ENCODE data around the gene DCHS2. TPM values are rescaled to one million over a fixed set of nuclear protein-coding genes. Genes with fewer than 3 reads are reported as not detected.

DCHS2 gene
- total RNA-seq, 1 experiment from 2014 or later: 0.55 TPM

- no peak overlapping the region for H3K4me3 ChIP-seq (ENCODE audit: insufficient read depth, low read depth, low read length)
- peaks cover 8% of the 10 kb centered on the region for H3K27me3 ChIP-seq (ENCODE audit: control insufficient read depth, insufficient read depth, low read length)
- no peaks in the 10 kb centered on the region for H3K36me3 ChIP-seq (replicated peaks; ENCODE audit: control insufficient read depth, insufficient read depth, low read length)
- no peak for DNase-seq
These were observed 76.8 kb downstream of the DCHS2 start for GRCh38 chr4:154414796-154415195.

GRCh38 chr4:154414371-154414770 is 77.2 kb downstream of the DCHS2 start:
- no peak for DNase-seq
- Histone ChIP-seq H3K36me3 (replicated peaks; ENCODE audit: control insufficient read depth, insufficient read depth, low read length) (no peaks in the 10 kb centered on the region), H3K4me3 (ENCODE audit: insufficient read depth, low read depth, low read length) (no peak overlapping the region), H3K27me3 (ENCODE audit: control insufficient read depth, insufficient read depth, low read length) (peaks cover 8% of the 10 kb centered on the region)

DNA sequence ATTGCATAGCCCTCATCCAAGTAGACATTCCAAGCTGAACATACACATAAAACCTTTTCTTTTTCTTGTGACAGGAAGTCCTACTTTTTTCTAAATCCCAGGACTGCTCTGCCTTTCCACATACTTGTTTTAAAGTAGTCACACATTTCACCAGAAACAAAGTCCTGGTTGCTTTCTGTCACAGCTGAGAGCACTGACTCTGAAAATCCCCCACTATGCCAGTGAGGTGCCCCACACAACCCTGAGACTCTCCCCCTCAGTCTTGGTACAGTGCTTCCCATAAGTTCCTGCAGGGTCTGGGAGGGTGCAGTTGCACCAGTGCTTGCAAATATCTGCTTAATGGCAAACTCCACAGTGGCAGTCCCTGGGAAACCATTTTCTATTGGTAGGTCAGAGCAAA is 84.2 kb downstream of the DCHS2 start:
- no peaks in the 10 kb centered on the region for H3K27me3 ChIP-seq (ENCODE audit: control insufficient read depth, insufficient read depth, low read length)
- no peak overlapping the region for H3K4me3 ChIP-seq (ENCODE audit: insufficient read depth, low read depth, low read length)
- DNase-seq: no peak
- H3K36me3 ChIP-seq (replicated peaks; ENCODE audit: control insufficient read depth, insufficient read depth, low read length): no peaks in the 10 kb centered on the region

GRCh38 chr4:154406018-154406795 is 85.4 kb downstream of the DCHS2 start:
- no peaks in the 10 kb centered on the region for H3K27me3 ChIP-seq (ENCODE audit: control insufficient read depth, insufficient read depth, low read length)
- no peaks in the 10 kb centered on the region for H3K36me3 ChIP-seq (replicated peaks; ENCODE audit: control insufficient read depth, insufficient read depth, low read length)
- DNase-seq: no peak
- H3K4me3 ChIP-seq (ENCODE audit: insufficient read depth, low read depth, low read length): no peak overlapping the region

DNA sequence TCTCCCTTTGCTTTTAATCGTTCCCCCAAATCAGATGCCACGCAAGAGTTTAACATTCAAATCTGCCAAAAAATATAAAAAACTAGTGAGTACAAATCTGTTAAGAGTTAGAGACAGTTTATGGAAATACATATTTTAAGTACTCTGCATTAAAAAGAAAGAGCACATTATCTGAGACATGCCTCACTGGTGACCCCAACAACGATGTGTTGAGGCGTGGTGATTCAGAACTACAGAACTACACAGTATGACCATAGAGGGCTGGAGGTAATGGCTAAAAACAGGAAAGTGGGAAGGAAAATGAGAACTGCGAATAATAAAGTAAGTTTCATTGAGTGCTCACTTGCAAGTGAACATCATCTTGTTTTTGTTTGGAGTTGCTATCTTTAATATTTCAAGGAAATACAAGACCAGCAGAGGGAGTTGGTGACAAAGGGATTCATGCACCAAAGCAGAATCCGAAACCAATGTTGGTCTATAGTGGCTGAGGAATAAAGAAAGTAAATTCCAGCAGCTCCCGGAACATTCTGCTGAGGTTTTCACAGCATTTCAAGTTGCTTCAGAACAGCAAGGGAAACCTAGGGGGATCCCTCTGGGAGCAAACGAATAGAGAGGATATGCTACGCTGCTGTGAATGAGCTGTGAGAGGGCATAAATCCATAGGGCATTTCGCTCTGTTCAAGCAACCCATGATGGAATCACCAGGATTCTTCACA is 92.2 kb downstream of the DCHS2 start:
- H3K4me3 ChIP-seq (ENCODE audit: insufficient read depth, low read depth, low read length): no peak overlapping the region
- H3K27me3 ChIP-seq (ENCODE audit: control insufficient read depth, insufficient read depth, low read length): no peaks in the 10 kb centered on the region
- DNase-seq: peak; percentile 16
- no peaks in the 10 kb centered on the region for H3K36me3 ChIP-seq (replicated peaks; ENCODE audit: control insufficient read depth, insufficient read depth, low read length)

- H3K4me3 ChIP-seq (ENCODE audit: insufficient read depth, low read depth, low read length): no peak overlapping the region
- DNase-seq: no peak
- H3K27me3 ChIP-seq (ENCODE audit: control insufficient read depth, insufficient read depth, low read length): no peaks in the 10 kb centered on the region
- no peaks in the 10 kb centered on the region for H3K36me3 ChIP-seq (replicated peaks; ENCODE audit: control insufficient read depth, insufficient read depth, low read length)
These were observed 101.3 kb downstream of the DCHS2 start for GRCh38 chr4:154390324-154390723.

GRCh38 chr4:154389148-154389547 is 102.5 kb downstream of the DCHS2 start:
- Histone ChIP-seq H3K4me3 (ENCODE audit: insufficient read depth, low read depth, low read length) (no peak overlapping the region), H3K36me3 (replicated peaks; ENCODE audit: control insufficient read depth, insufficient read depth, low read length) (no peaks in the 10 kb centered on the region), H3K27me3 (ENCODE audit: control insufficient read depth, insufficient read depth, low read length) (no peaks in the 10 kb centered on the region)
- no peak for DNase-seq

DNA sequence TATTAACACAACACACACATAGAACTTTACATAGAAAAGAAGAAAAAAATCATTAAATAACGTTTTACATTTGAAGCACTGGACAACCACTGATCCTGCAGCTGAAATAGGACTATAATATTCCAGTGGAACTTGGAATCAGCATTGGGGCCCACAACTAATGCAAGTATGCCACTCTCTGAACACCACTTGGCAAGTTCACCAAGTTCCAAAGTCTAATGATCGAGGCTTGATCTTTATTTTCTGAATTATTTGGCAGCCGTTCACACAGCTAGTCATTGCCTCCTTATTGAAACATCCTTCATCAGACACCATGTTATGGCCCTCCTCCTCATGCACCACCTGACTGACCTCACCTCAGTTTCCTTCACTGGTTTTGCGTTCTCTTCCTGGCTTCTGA is 107.6 kb downstream of the DCHS2 start:
- no peaks in the 10 kb centered on the region for H3K36me3 ChIP-seq (replicated peaks; ENCODE audit: control insufficient read depth, insufficient read depth, low read length)
- H3K27me3 ChIP-seq (ENCODE audit: control insufficient read depth, insufficient read depth, low read length): no peaks in the 10 kb centered on the region
- no peak for DNase-seq
- H3K4me3 ChIP-seq (ENCODE audit: insufficient read depth, low read depth, low read length): no peak overlapping the region

GRCh38 chr4:154376486-154376885 is 115.1 kb downstream of the DCHS2 start:
- DNase-seq: no peak
- no peaks in the 10 kb centered on the region for H3K27me3 ChIP-seq (ENCODE audit: control insufficient read depth, insufficient read depth, low read length)
- no peak overlapping the region for H3K4me3 ChIP-seq (ENCODE audit: insufficient read depth, low read depth, low read length)
- H3K36me3 ChIP-seq (replicated peaks; ENCODE audit: control insufficient read depth, insufficient read depth, low read length): no peaks in the 10 kb centered on the region

DNA sequence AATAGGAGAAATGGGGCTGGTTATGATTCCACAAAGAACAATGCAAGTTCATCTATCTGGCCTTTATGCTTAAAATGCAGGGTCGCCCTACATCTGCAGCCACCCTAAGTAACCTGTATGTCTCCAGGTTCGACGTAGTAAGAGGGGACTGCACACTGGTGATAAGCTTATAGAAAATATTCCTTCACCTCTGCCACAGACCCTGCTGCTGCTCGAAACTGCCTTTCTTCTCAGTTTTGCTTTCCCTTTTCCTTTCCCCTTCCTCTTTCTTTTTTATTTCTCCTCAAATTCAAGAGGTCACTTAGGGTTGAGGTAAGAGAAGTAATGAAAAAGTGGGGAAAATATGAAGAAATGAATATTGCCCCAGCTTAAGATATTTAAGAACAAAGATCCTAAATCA is 123.5 kb downstream of the DCHS2 start:
- DNase-seq: no peak
- H3K4me3 ChIP-seq (ENCODE audit: insufficient read depth, low read depth, low read length): no peak overlapping the region

DNA sequence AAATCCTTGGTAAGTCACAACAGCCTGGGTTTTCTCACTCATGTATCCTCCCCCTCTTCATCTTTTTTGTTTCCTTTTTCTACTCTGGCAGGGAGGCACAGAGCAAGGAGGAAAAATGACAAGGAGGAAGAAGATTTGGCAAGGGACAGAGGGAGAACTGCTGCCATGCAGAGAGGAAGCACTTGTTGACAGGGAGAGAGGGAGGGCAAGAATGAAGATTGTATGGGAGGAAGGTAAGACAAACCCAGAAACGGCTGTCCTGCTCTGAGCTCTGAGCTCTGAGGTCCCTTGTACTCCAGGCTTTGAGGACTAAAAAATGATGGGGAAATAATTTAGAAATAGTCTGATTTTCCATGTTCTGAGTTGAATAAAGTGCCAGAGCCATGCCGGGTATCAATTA is 123.9 kb downstream of the DCHS2 start:
- Histone ChIP-seq H3K36me3 (replicated peaks; ENCODE audit: control insufficient read depth, insufficient read depth, low read length) (no peaks in the 10 kb centered on the region), H3K27me3 (ENCODE audit: control insufficient read depth, insufficient read depth, low read length) (no peaks in the 10 kb centered on the region), H3K4me3 (ENCODE audit: insufficient read depth, low read depth, low read length) (no peak overlapping the region)
- DNase-seq: no peak

More for the DNA sequence above, 123.5 kb downstream of the DCHS2 start:
- H3K27me3 ChIP-seq (ENCODE audit: control insufficient read depth, insufficient read depth, low read length): no peaks in the 10 kb centered on the region
- H3K36me3 ChIP-seq (replicated peaks; ENCODE audit: control insufficient read depth, insufficient read depth, low read length): no peaks in the 10 kb centered on the region

- H3K27me3 ChIP-seq (ENCODE audit: control insufficient read depth, insufficient read depth, low read length): no peaks in the 10 kb centered on the region
- H3K36me3 ChIP-seq (replicated peaks; ENCODE audit: control insufficient read depth, insufficient read depth, low read length): no peaks in the 10 kb centered on the region
- no peak for DNase-seq
These were observed 124.6 kb downstream of the DCHS2 start for GRCh38 chr4:154366956-154367355.

GRCh38 chr4:154364066-154364845 is 127.3 kb downstream of the DCHS2 start:
- DNase-seq: no peak
- Histone ChIP-seq H3K27me3 (ENCODE audit: control insufficient read depth, insufficient read depth, low read length) (no peaks in the 10 kb centered on the region), H3K36me3 (replicated peaks; ENCODE audit: control insufficient read depth, insufficient read depth, low read length) (no peaks in the 10 kb centered on the region), H3K4me3 (ENCODE audit: insufficient read depth, low read depth, low read length) (no peak overlapping the region)

More at GRCh38 chr4:154366956-154367355, 124.6 kb downstream of the DCHS2 start:
- no peak overlapping the region for H3K4me3 ChIP-seq (ENCODE audit: insufficient read depth, low read depth, low read length)

DNA sequence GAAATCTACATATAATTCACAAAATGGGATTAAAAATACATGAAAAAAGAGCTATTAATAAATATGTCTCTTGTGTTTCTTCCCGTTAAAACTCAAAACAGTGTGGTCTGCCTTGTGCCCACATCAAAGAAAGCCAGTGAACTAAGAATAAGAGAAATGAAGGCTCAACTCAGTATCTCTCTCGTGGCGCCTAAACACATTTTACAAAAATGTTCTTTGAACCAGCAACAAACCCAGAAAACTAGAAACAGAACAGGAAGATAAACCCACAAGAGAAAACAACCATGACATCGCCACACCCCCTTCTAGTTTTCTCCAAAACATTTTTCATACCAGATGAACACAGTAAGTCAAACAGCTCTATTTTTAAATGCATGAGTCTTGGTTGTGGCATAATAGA is 130.1 kb downstream of the DCHS2 start:
- H3K27me3 ChIP-seq (ENCODE audit: control insufficient read depth, insufficient read depth, low read length): no peaks in the 10 kb centered on the region
- DNase-seq: no peak
- H3K4me3 ChIP-seq (ENCODE audit: insufficient read depth, low read depth, low read length): no peak overlapping the region
- no peaks in the 10 kb centered on the region for H3K36me3 ChIP-seq (replicated peaks; ENCODE audit: control insufficient read depth, insufficient read depth, low read length)

GRCh38 chr4:154360491-154360890 is 131.1 kb downstream of the DCHS2 start:
- H3K27me3 ChIP-seq (ENCODE audit: control insufficient read depth, insufficient read depth, low read length): no peaks in the 10 kb centered on the region
- H3K36me3 ChIP-seq (replicated peaks; ENCODE audit: control insufficient read depth, insufficient read depth, low read length): no peaks in the 10 kb centered on the region
- H3K4me3 ChIP-seq (ENCODE audit: insufficient read depth, low read depth, low read length): no peak overlapping the region
- no peak for DNase-seq

All from H7 (cell line).